Measurements from ENCODE around the gene SLC19A3. TPM values are rescaled to one million over a fixed set of nuclear protein-coding genes. Genes with fewer than 3 reads are reported as not detected.
A peak's percentile ranks its signal among the peaks of the same experiment; 100 is the strongest.
"Not testable (repeated sequence)": the region's sequence is repeated elsewhere in the genome, so short reads cannot be mapped to it uniquely, and the experiment has no call there.

The SLC19A3 gene
- total RNA-seq, 1 experiment from 2014 or later, result not detected

DNA sequence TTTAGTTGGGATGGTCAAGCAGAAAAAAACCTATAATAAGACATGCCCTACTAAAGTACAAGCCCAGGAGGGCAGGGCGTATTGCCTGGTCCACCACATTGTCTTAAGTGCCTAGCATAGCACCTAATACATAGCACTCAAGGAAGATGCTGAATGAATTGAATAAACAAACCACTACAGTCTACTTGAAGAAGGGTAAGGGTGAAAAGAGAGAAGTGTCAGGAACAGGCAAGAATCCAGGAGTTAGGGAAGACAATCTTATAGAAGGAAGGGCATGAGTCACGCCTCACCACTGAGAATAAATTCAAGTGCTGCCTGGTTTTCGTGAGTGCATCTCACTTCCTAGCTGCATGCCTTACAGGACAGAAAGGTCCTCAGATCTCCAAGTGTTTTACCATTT lies 13.9 kb downstream of the SLC19A3 start:
- peak; percentile 55 for DNase-seq (ENCODE audit: low read depth)

DNA sequence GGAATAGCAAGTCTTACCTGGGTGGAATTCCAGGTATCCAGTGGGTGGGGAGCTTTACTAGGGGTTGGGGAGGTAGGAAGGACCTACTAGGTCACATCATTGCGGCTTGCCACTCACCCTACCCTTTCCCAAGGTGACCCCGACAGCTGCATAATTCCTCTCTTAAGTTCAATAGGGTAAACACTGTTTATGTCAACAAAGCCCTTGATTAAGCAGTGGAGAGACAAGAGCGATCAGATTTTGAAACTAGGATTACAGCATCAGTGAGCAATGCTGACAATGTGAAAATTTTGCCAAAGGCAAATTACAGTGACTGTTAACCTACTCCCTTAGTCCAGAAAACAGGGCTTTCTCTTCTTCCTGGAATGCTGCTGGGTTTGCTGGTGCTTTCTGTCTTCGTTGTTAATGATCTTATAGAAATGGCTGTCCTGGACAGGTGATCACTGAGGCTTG lies 14.5 kb downstream of the SLC19A3 start:
- DNase-seq (ENCODE audit: low read depth), result no peak

DNA sequence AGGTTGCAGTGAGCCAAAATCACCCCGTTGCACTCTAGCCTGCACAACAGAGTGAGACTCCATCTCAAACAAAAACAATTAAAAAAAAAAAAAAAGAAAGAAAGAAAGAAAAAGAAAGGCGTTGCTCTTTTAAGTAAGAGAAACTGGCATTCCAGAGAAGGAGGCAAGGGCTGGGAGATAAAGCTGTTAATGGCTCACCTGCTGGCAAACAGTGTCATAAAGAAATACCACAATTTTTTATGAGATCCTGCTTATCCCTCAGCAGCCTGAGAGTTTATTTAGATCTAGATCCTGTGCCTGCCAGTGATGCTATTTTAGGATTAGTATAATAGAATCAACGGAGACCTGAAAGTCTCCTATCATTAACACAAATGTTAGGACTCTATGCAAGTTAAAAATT lies 16.3 kb downstream of the SLC19A3 start:
- no peak for DNase-seq (ENCODE audit: low read depth)

DNA sequence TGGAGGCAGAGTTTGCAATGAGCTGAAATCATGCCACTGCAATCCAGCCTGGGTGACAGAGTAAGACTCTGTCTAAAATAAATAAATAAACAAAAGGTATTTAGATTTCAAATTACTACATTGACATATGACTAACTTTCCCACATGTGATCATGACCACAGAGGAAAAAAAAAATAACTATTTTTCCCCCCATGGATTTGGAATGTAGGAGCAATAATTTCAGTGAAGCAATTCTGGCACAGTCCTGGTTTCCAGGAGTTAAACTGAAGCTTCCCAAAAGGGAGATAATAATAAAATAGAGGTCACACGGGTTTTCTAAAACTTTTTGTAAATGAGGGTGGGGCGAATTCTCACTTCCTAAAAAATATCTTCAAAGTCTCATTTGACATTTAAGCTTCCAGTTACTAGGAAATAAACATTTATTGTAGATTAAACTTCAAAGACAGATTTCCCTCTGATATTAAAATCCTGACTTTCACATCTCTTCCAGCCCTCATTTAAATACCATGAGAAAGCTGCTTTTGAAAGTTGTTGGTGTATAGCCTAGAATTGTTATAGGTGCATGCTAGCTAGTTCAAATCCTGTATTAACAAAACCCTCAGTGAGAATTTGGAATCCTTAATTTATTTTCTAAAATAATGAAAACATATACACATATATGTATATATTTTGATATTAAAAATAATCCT lies 20.7 kb downstream of the SLC19A3 start:
- DNase-seq (ENCODE audit: low read depth), result no peak

DNA sequence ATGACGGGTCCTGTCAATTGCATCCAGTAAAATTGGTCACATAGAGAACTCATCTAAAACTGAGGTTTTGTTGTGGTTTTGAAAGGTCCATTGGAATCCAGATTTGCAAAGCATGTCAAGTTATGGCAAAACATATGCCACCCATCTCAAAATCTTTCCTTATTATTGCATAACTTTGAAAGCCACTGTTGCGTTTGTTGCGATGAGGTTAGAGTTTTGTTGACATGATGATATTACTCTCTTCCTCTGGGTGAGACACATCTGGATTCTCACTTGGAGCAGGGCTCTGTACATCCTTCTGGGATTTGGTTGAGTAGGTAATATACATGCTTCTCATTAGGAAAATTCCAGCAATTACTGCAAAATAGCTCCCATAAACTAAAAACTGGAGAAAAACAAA lies 30.6 kb downstream of the SLC19A3 start:
- no peak for DNase-seq (ENCODE audit: low read depth)

DNA sequence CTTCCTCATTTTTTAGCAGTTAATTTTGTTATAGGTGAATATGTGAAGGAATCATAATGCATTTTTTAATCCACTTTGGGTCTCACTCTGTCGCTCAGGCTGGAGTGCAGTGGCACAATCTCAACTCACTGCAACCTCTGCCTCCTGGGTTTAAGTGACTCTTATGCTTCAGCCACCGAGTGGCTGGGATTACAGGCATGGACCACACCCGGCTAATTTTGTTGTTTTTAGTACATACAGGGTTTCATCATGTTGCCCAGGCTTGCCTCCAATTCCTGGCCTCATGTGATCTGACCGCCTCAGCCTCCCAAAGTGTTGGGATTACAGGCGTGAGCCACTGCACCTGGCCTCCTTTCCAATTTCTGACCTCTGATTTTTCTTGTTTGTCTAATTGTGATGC lies 33.6 kb downstream of the SLC19A3 start:
- no peak for DNase-seq (ENCODE audit: low read depth)

DNA sequence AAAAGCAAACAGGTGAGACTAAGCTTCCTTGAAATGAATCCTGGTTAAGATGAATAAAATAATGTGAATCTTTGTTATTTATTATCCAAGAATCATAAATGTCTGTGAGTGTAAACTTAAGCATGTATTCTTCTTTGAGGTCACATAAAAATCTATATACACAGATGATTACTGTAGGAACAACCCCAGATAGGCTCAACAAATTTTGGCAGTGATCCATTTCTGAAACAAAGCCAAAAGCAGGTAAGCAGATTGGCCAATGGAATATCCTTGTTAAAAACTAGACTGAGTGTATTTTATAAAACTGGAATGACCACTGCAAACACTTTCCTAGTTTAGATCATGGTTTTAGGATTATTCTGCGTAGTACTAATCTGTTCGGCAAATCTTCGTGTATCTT lies 39.9 kb downstream of the SLC19A3 start:
- DNase-seq (ENCODE audit: low read depth), result no peak

DNA sequence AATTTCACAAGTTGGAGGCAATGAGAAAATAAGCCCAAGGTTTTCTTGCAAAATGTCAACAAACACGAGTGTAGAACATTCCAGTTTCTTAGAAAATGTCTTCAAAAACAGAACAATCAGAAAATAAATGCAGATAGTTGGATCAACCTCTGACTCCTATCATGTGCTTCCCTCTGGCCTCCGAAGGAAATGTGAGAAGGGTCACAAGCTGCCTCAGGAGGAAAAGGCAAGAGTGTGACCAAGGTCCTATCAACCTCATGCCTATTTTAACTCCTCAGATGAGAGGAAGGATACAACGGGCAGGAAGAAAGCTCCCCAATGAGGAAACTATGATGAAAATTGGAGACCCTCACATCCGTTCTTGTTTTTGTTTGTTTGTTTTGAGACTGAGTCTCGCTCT lies 43.3 kb downstream of the SLC19A3 start:
- no peak for DNase-seq (ENCODE audit: low read depth)

DNA sequence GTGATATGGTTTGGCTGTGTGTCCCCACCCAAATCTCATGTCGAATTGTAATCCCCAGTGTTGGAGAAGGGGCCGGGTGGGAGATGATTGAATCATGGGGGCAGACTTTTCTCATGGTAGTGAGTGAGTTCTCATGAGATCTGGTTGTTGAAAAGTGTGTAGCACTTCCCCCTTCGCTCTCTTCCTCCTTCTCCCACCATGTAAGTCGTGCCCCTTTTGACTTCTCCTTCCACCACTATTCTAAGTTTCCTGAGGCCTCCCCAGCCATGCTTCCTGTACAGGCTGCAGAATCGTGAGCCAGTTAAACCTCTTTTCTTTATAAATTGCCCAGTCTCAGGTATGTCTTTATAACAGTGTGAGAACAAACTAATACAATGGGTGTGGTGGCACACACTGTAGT lies 44.2 kb downstream of the SLC19A3 start:
- DNase-seq (ENCODE audit: low read depth), result not testable (repeated sequence)

DNA sequence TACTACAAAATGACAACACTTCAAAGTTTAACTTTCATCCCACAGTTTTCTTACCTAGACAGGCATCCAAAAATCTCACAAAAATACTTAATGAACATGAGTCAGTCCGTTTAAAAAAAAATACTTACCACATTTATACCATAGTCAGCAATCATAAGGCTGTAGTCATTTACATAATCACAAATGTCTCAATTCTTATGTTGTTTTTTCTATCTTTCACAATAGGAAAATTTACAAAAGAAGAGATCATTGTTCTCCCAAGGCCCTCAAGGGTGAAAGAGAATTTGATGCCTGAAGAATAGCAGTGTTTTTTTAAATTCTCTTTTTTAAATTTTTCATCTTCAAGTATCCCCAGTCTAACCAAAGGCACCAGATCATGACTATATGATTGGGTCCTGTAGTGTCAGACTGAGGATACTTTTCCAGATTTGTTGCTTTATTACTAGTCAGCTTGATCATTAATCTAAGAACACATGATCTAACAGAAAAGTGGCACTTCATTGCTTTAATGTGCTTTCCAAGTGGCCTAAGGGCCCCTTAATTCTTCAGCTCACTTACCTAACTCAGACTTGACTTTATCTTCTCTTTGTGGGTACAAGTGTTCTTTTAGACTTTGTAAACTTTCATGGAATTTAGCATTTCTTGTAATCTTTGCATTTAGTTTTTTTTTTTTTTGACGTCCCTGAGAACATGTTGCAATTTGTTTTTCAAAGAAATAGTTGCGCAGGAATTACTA lies 46.5 kb downstream of the SLC19A3 start:
- no peak for DNase-seq (ENCODE audit: low read depth)

DNA sequence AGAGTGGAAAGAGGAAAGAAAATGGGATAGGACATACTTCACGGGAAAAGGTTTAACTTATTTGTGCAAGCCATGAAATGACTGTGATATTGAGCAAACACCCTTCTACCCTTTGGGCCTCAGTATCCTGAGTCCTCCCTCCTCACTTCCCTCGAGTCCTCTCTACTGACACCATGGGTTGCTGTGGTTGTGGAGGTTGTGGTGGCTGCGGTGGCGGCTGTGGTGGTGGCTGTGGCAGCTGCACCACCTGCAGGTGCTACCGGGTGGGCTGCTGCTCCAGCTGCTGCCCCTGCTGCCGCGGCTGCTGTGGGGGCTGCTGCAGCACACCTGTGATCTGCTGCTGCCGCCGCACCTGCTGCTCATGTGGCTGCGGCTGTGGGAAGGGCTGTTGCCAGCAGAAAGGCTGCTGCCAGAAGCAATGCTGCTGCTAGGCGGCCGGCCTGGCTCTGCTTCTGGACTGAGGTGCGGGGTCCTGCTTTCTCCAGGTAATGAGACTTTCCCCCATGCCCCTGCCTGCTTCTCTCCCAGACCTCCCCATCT lies 51.1 kb downstream of the SLC19A3 start, which contains the start of gene SCYGR5:
Gene SCYGR5, plus strand, starts transcription at position 174 of the 540 bp plus-strand sequence. Its CDS starts 0 bp downstream, at position 174.
- DNase-seq (ENCODE audit: low read depth), result not testable (repeated sequence)

DNA sequence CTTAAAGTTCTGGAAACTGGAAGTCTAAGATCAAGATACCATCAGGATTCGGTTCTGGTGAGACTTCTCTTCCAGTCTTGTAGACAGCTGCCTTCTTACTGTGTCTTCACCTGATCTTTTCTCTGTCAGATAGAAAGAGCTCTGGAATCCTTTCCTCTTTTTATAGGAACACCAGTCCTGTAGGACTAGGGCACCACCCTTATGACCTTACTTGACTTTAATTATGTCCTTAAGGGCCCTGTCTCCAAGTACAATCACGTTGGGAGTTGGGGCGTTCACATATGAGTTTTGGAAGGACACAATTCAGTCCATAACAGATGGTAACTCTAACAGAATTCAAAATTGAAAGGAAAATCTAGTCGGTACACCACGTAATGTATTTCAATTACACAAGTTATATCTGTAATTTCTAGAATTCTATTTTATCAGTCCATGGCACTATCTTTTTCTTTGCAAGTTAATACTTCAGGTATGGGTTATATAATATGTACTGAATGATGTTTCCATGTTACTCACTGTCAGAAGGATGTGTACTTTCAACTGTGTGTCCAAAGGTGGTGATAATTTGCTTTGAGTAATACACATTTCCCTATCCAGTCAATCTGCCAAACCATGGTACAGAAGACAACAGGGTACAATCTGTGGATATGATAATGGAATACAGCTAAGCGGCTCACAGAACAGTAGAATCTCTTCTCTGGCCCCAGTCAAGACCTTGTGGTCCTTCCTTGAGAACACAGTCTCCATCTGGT lies 52.5 kb downstream of the SLC19A3 start:
- no peak for DNase-seq (ENCODE audit: low read depth)

DNA sequence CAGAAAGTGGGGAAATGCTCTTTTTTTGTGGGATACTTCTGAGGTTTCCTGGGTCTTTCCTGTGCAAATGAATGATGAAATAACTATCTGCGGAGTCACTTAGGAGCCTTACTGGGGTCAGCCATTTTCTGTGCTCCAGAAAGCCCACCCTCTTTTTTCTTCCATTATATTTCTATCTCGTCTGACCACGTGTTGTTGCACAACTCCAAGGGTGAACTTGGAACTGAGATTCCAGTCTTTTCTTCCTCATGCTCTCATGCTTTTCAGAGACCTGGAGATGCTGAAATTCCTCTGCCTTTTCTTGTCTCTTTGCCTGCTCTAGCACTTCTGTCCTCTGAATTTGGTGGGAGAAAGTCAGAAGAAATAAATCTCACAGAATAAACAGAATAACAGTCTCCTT lies 56.0 kb downstream of the SLC19A3 start:
- DNase-seq (ENCODE audit: low read depth), result no peak

DNA sequence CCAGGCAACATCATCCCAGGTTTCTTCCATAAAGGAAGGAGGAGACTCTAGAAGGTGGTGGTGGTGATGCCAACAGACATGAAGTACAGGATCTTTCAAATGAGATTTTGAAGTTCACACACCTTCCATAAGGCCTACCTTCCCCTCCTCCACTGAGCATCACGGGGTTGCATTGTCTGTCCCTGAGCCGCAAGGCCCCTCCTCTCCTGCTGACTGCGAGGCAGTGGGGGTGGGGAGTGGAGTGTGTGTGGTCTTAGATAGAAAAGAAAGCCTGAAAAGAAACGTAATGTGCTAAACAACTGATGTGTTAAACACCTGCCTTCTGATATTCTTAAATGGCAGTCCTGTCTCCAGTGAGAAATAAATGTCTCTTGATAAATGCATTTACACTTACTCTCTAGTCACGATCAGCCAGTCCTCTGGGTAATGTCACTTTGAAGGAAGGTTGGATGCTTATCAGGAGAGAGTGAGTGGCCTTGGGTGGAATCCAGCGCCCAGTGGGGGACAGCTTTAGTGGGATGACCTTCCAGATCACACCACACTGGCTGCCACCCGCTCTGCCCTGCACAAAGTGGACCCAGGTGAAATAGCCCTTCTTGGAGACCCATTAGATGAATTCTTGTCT lies 56.7 kb downstream of the SLC19A3 start:
- DNase-seq (ENCODE audit: low read depth), result no peak

DNA sequence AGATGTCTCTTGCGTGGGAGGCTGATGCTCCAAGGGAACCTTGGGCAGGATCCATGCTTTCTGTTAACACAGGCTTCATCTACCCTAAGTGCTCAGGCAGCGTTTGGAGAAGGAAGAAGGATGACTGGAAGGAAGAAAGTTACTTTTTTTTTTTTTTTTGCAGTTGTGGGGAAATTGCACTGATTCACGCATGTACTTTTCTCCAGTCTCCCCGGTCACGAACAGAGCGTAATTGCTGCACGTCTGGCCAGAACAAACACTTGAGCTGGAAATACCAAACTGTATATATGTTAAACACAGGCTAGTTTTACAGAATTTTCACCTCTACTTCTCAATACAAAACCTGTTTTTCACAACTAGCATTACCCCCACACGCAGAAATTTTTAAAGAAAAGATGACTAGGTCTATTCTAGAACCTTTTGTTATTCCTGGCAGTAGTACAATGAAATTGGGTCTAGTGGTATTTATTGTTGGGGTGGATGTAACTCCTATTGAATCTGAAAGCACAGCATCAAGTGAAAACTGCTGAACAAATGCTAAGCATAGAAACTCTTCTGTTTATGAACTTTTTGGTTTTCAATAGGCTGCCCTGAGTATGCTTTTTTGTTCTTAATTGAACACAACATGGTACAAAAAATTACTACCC lies 60.5 kb downstream of the SLC19A3 start:
- no peak for DNase-seq (ENCODE audit: low read depth)

DNA sequence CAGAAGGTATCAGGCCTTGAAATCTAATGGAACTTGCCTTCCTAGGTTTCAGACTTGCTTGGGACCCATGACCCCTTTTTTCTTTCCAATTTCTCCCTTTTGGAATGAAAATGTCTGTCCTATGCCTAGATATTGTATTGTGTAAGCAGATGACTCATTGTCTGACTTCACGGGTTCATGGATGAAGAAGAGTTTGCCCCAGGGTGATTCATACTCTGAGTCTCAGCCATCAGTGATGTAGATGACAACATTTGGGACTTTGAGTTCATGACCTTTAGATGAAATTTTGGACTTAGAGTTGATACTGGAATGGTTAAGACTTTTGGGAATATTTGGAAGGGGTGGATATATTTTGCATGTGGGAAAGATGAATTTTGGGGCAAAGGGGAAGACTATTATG lies 62.4 kb downstream of the SLC19A3 start:
- peak; percentile 81 for DNase-seq (ENCODE audit: low read depth)

DNA sequence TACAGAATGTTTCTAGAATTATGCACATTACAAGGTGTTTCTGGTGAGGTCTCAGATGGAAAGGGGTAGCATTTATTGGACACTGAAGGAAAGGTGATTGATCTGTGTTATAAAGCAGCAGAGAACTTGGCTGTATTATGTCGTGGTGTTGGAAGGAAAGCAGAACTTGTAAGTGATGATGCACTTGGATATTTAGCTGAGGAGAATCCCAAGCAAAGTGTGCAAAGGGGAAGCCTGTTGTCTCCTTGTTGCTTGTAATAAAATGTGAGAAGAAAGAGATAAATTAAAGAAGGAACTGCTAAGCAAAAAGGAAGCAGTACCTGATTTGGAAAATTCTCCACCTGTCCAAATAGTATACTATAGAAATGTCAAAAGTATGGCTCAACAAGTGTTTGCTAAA lies 63.4 kb downstream of the SLC19A3 start:
- DNase-seq (ENCODE audit: low read depth), result no peak

DNA sequence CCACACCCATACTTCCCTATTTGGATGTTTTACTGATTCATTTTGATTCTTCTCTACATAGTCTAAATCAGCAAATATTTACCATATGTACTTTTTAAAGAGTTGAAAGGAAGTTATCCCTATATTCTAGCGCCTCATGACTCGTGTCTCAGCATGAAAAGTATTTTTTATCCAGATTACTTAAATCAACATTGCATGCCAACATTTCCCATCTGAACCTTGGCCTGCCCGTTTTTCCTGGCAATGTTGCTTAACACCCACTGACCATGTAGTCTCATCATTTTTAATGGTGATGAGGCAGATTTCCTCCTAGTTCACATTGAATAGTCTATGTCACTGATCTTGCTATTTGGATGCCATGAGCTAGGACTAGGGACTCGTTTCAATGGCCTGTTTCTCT lies 64.4 kb downstream of the SLC19A3 start:
- DNase-seq (ENCODE audit: low read depth), result no peak

DNA sequence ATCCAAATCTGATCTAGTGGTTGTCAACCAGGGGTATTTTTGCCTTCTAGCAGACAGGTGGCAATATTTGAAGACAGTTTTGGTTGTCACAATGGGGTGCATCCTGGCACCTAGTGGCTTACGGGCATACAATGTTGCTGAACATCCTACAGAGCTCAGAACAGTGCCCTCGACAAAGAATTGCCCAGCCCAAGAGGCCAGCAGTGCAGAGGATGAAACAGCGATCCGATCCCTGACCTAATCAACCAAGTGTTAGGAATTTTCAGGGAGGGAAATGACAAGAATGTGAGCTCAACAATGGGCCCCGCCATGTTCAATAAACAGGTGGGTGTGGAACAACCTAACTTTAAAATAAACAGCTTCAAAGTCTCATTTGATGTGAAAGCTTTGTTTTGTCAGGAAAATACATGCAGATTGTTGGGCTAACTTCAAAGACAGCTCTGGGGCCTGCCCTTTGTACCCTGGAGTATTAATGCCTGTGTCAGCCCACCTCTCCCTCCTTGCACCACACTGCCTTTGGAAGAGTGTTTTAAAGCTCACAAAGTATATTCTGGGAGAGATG lies 73.8 kb downstream of the SLC19A3 start:
- DNase-seq (ENCODE audit: low read depth), result no peak

DNA sequence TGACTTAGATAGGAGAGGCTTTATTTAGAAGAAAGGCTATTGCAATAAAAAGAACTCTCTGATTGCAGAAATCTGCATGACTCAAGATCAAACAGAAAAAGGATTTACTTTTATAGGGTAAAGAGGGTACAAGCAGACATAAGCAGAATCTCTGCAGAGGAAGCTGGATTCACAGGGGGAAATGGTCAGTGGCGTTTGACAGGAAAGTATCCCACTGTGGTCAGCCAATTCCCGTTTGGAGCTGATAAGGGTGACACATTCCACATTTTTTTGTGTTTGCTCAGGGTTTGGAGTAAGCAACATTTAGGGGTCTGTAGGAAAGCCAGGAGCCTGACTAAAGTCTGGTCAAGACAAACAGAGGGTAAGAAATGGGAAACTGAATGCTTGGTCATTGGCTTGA lies 75.2 kb downstream of the SLC19A3 start:
- DNase-seq (ENCODE audit: low read depth), result no peak

DNA sequence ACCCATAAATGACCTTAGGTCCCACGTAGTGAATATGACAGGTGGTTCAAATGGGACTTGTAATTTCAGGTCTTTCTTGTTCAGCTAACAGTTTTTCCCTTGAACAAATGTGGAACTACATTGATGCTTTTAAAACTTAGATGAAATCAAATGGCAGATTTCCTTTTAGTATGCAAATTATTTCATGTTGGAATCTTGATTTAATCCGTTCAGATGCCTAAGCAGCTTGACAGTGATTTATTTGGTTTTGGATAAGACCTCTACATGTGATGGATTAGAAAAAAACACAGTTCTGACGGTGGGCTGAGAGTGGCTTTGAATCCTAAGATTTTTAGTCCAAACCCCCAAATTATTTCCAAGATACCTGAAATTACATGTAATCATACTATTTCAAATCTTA lies 83.6 kb downstream of the SLC19A3 start:
- no peak for DNase-seq (ENCODE audit: low read depth)
